Skeletal muscle satellite cell (primary cell): ENCODE measurements around the gene SGIP1.
A peak's percentile ranks its signal among the peaks of the same experiment; 100 is the strongest.

Experiments used
- H3K27me3 ChIP-seq: 2 replicates; pipeline ENCODE4 v1.7.0; 2013; ENCODE audit warnings: low read length; ENCODE audit not compliant: control insufficient read depth, insufficient read depth
- H3K36me3 ChIP-seq: 2 replicates; pipeline ENCODE4 v1.7.0; 2013; ENCODE audit warnings: mild to moderate bottlenecking, control low read depth, low read length; ENCODE audit not compliant: insufficient read depth
- H3K4me1 ChIP-seq: 2 replicates; pipeline ENCODE4 v1.7.0; 2013; ENCODE audit warnings: low read length; ENCODE audit not compliant: control insufficient read depth, insufficient read depth
- H3K4me2 ChIP-seq: 2 replicates; pipeline ENCODE4 v1.7.0; 2013; ENCODE audit warnings: mild to moderate bottlenecking, low read length
- H3K4me3 ChIP-seq: 2 replicates; pipeline ENCODE4 v1.7.0; 2013; ENCODE audit warnings: low read length
- H3K9ac ChIP-seq: 2 replicates; pipeline ENCODE4 v1.7.0; 2013; ENCODE audit warnings: mild to moderate bottlenecking, low read depth, low read length, moderate library complexity
- H3K9me3 ChIP-seq: replicated peaks from 2 replicates; pipeline ENCODE4 v1.7.0; 2013; ENCODE audit warnings: mild to moderate bottlenecking, control low read depth, low read length

SGIP1 gene

DNA sequence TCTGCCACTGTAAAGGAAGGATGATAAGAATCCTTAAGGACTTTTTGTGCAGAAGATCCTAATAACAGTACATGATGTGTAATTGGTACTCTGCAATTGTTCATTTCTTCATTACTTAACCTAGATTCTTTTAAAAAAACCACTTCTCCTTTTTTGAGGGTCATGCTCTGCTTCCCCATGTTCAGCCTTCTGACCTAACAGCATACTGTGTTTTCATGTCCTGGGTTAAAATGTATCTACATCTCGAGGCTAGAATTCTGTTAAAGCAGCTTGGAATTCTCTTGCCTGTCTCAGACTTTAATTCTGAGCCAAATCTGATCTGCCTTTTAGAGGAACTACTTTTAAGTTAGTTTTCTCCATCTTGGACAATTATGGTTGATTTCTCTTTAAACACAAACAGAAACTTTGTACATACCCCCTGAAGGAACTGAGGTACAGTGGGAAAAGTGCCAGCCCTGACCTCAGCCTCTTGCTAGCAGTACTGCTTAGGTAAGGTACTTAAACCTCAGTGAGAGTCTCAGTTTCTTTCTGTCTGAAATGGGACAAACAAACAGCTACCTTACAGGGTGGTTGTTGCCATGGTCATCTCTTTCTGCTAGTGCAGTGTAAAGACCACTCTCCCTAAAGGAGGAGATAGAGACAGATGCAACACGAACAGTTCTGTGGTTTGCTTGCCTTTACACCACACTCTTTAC is 115.1 kb downstream of the SGIP1 start:
- H3K36me3 ChIP-seq = peaks cover 2% of the 10 kb centered on the region
- H3K4me3 ChIP-seq = no peak overlapping the region
- H3K27me3 ChIP-seq = no peaks in the 10 kb centered on the region
- H3K4me2 ChIP-seq = no peak overlapping the region
- H3K9ac ChIP-seq = no peak overlapping the region
- H3K4me1 ChIP-seq = no peaks in the 10 kb centered on the region
- no peaks in the 10 kb centered on the region for H3K9me3 ChIP-seq

DNA sequence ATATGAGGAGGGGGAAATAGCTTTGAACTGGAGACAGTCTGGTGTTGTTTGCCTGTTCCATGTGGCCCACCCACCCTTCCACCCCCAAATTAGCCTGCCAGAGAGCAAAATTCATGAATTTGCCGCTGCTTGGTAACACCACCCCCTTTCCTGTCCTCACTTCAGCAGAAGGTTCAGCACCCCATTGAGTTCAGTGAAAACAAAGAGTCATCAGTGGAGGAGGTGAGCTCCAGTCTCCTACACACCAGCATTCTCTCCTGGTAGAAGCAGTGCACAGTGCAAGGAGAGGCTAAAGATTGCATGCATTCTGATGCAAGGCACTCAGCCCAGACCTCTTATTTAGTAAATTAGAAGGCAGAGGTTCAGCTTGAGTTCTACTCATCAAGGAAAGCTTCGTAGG is 118.6 kb downstream of the SGIP1 start:
- no peaks in the 10 kb centered on the region for H3K27me3 ChIP-seq
- no peak overlapping the region for H3K4me3 ChIP-seq
- no peaks in the 10 kb centered on the region for H3K9me3 ChIP-seq
- H3K36me3 ChIP-seq = no peaks in the 10 kb centered on the region
- no peaks in the 10 kb centered on the region for H3K4me1 ChIP-seq
- H3K4me2 ChIP-seq = no peak overlapping the region
- no peak overlapping the region for H3K9ac ChIP-seq

DNA sequence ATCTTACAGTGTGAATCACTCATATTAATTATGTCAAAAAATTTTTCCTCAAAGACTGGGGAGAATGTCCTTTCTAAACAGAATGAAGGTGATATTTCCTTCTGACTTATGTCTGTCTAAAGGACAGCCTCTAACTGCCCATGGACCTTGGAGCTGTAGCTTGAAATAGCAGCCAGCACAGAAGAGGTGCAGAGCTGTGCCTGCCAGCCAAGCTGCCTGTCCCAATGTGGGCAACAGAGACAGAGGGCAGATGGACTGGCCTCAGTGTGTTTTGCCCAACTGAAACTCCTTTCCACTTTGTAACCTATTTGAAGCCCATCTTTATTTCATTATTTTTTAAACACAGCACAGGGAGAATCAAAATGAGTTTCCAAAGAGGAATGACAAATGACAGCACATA is 120.7 kb downstream of the SGIP1 start:
- Histone ChIP-seq H3K9me3 (no peaks in the 10 kb centered on the region), H3K4me3 (no peak overlapping the region), H3K4me1 (no peaks in the 10 kb centered on the region), H3K27me3 (no peaks in the 10 kb centered on the region), H3K36me3 (no peaks in the 10 kb centered on the region), H3K9ac (no peak overlapping the region), H3K4me2 (no peak overlapping the region)

DNA sequence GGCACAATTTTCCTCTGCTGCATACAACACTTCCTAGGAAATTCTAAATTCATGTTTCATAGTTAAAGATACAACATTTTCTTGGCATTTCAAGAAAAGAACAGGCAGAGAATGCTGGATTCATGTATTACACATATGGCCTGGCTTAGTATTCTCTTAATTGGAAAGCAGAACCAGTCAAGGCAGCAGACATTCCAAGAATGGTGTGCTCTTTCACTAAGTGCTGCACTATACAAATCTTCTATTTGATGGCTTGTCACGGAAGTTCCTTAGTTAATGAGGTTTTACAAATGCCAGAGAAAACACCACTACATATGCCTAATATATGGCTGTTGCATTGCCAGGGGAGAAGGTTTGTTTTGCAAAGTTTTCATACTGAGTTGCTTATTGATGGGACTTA is 137.5 kb downstream of the SGIP1 start:
- no peak overlapping the region for H3K9ac ChIP-seq
- H3K27me3 ChIP-seq = no peaks in the 10 kb centered on the region
- no peak overlapping the region for H3K4me2 ChIP-seq
- H3K36me3 ChIP-seq = no peaks in the 10 kb centered on the region
- no peak overlapping the region for H3K4me3 ChIP-seq
- peaks cover 7% of the 10 kb centered on the region for H3K4me1 ChIP-seq
- no peaks in the 10 kb centered on the region for H3K9me3 ChIP-seq

DNA sequence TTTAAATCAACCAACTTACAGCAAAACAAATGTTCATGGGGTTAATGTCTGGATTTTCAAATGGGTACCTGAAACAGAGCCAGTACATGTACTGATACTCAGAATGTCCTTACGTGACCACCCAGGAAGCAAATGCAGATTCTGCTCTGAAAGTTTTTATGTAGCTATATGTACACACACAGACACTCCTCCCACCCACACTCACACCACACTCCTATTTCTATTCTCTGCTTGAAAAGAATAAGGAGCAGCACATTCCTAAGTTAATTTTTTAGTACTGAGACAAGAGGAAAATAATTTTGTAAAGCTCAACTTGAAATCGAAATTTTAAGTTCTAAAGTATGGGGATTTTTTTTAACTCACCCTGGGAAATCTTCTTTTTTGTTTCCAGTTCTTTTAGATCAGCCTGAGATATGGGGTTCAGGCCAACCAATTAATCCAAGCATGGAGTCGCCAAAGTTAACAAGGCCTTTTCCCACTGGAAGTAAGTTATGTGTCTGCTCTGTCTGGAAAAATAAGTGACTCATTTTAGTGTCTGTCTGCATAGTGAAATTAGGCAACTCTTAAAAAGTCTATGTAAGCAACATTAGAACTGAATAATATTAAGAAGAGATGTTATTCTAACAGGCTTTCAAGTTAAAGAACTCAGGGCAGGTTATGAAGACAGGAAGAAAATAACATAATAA is 142.8 kb downstream of the SGIP1 start:
- H3K9ac ChIP-seq = peak overlapping the region; percentile 50

DNA sequence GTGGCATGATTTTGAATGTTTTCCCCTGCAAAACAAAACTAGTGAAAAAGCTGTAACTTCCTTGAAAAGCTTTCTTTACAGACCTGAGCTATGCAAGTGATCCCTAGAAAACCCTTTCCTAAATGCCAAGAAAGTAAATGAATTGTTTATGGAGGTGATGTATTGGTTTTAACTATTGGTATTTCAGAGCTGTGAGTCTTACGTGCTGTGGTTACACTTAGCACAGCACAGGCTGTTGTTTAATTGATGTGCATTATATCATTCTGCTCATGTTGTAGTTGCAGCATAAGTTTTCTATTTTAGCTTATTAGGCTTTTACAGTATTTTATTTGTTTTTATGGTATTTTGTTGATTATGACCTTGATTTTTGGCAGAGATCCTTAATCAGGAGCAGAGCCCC is 144.2 kb downstream of the SGIP1 start:
- H3K9ac ChIP-seq = no peak overlapping the region
- H3K4me3 ChIP-seq = no peak overlapping the region
- H3K9me3 ChIP-seq = no peaks in the 10 kb centered on the region
- no peaks in the 10 kb centered on the region for H3K27me3 ChIP-seq
- no peak overlapping the region for H3K4me2 ChIP-seq
- H3K4me1 ChIP-seq = peaks cover 37% of the 10 kb centered on the region
- H3K36me3 ChIP-seq = peaks cover 7% of the 10 kb centered on the region

More for the DNA sequence above, 142.8 kb downstream of the SGIP1 start:
- Histone ChIP-seq H3K4me3 (no peak overlapping the region), H3K27me3 (no peaks in the 10 kb centered on the region), H3K9me3 (no peaks in the 10 kb centered on the region), H3K4me1 (peaks cover 34% of the 10 kb centered on the region), H3K36me3 (peaks cover 7% of the 10 kb centered on the region), H3K4me2 (peak overlapping the region; percentile 49)

DNA sequence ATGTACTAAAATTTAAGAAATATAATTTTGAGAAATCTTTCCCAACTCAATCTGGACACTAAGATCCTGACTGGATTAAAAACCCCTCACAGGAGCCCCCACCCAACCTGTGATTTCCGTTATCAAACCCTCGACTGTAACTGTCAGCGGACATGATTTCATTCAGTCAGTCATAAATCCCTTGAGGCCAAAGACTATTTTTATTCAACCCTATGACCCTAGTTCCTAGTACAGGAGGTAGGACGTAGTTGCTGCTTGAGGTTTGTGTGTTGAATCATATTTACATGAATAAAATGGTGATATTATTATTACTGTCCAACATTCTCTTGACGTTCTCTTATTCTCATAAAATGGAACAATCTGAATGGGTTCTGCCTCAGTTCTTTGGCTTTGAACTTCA is 145.2 kb downstream of the SGIP1 start:
- Histone ChIP-seq H3K4me2 (no peak overlapping the region), H3K9ac (no peak overlapping the region), H3K27me3 (no peaks in the 10 kb centered on the region), H3K9me3 (no peaks in the 10 kb centered on the region), H3K4me3 (no peak overlapping the region), H3K4me1 (peaks cover 37% of the 10 kb centered on the region), H3K36me3 (peaks cover 10% of the 10 kb centered on the region)

DNA sequence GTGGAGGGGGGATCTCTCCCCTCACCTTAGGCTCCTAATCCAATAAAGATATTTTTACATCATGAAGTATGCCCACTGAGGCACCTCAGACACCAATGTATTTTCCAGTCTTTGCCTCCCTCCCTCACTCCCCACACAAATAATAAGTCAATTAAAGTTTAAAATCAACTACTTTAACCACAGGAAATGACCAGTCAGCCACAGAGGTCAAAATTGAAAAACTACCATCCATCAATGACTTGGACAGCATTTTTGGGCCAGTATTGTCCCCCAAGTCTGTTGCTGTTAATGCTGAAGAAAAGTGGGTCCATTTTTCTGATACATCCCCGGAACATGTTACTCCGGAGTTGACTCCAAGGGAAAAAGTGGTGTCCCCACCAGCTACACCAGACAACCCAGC is 147.7 kb downstream of the SGIP1 start:
- Histone ChIP-seq H3K9ac (no peak overlapping the region), H3K9me3 (no peaks in the 10 kb centered on the region), H3K4me3 (no peak overlapping the region), H3K27me3 (no peaks in the 10 kb centered on the region), H3K4me1 (peaks cover 38% of the 10 kb centered on the region), H3K36me3 (peaks cover 12% of the 10 kb centered on the region), H3K4me2 (no peak overlapping the region)

DNA sequence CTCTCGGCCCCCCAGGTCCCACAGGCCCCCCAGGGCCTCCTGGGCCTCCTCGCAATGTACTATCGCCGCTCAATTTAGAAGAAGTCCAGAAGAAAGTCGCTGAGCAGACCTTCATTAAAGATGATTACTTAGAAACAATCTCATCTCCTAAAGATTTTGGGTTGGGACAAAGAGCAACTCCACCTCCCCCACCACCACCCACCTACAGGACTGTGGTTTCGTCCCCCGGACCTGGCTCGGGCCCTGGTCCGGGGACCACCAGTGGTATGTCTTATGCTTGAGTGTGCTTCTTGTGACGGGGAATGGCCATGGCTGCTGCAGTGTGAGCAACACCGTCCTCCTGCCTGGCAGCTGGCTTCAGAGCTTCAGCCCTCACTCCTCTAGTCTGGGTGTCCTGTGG is 148.2 kb downstream of the SGIP1 start:
- H3K36me3 ChIP-seq = peaks cover 12% of the 10 kb centered on the region
- no peak overlapping the region for H3K9ac ChIP-seq
- H3K4me2 ChIP-seq = no peak overlapping the region
- no peaks in the 10 kb centered on the region for H3K9me3 ChIP-seq
- no peaks in the 10 kb centered on the region for H3K27me3 ChIP-seq
- H3K4me1 ChIP-seq = peaks cover 35% of the 10 kb centered on the region
- H3K4me3 ChIP-seq = no peak overlapping the region

DNA sequence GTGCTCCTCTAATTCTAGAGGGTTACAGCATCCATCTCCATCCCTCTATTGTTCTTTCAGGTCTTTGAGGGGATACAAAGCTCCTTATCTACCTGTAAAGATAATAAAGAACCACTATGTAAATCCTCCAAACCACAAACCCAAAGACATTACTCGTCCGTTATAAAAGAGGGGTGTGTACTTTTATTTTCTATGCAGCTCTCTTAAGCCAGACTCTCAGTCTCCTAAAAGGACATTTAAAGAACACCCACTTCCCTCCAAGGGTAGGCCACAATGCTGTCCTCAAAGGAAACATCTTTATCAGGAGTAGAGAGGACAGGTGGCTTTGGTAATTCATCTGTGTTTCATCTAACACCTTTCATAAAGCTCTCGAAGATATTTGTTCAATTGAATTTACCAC is 150.4 kb downstream of the SGIP1 start:
- H3K27me3 ChIP-seq = no peaks in the 10 kb centered on the region
- no peak overlapping the region for H3K4me2 ChIP-seq
- H3K9ac ChIP-seq = no peak overlapping the region
- H3K4me1 ChIP-seq = peaks cover 18% of the 10 kb centered on the region
- no peak overlapping the region for H3K4me3 ChIP-seq
- H3K36me3 ChIP-seq = peaks cover 12% of the 10 kb centered on the region
- no peaks in the 10 kb centered on the region for H3K9me3 ChIP-seq

DNA sequence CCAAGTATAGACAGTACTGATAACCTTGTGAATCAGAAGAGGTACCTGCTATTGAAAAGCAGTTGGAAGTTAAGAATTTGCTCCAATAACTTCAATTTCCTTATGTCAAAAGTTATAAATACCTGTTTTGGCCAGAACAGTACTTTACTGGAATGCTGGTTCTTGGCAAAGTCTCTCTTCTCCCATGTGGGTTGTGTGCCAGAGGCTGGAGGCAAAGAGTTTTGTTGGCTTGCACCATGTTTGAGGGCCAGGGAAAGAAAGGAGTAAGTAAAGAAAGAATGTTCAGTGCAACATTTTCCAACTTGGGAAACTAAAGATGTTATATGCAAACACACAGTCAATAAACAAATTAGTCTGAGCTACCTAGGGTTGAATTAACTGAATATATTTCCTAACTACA is 151.3 kb downstream of the SGIP1 start:
- no peak overlapping the region for H3K9ac ChIP-seq
- no peak overlapping the region for H3K4me3 ChIP-seq
- no peaks in the 10 kb centered on the region for H3K9me3 ChIP-seq
- H3K36me3 ChIP-seq = peaks cover 14% of the 10 kb centered on the region
- no peaks in the 10 kb centered on the region for H3K27me3 ChIP-seq
- H3K4me1 ChIP-seq = peaks cover 18% of the 10 kb centered on the region
- no peak overlapping the region for H3K4me2 ChIP-seq

DNA sequence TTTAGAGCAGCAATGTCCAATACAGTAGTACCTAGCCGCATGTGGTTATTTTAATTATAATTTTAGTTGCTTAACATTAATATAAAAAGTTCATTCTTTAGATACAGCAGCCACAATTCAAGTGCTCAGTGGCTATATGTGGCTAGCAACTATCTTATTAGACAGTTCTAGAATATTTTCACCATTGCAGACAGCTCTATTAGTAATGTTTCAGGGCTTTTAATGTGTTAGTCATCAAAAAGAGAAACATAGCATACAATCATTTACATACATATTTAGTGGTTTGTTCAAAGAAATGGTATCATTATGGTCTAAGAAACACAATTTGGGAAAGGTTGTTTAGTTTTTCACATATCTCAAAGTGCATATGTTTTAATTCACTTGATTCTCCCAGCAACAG is 151.7 kb downstream of the SGIP1 start:
- Histone ChIP-seq H3K36me3 (peaks cover 14% of the 10 kb centered on the region), H3K9ac (no peak overlapping the region), H3K4me3 (no peak overlapping the region), H3K4me2 (no peak overlapping the region), H3K4me1 (peaks cover 18% of the 10 kb centered on the region), H3K27me3 (no peaks in the 10 kb centered on the region), H3K9me3 (no peaks in the 10 kb centered on the region)
